Raji (cell line): Measurements from ENCODE around the gene KDM4E.

ENCODE experiments used
- POLR2A ChIP-seq: IDR thresholded peaks from 2 replicates; pipeline ENCODE4 v1.6.1; 2011; ENCODE audit warnings: low read depth, low read length, control low read depth; ENCODE audit not compliant: insufficient read depth

The KDM4E gene

GRCh38 chr11:95024958-95025357, at the start of gene KDM4E:
KDM4E (plus strand) TSS chr11:95025258; CDS start chr11:95025558, 300 bp downstream.
- no peak for TF ChIP-seq POLR2A

DNA sequence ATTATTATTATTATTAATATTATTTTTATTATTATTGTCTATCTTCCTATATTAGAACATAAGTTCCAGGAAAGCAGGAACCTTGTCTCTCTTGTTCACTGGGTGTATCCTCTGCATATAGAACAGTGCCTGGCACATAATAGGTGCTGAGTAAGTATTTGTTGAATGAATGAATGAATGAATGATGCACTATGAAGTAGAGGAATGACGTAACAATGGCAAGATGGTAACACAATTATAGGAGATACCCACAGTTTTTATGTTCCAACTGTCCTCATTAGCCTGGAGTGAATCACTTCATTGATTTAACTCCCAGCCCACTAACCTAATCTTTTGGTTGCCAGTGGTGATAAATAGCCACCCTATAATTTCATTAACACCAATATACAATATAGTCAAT, 49.5 kb upstream of the KDM4E start:
- TF ChIP-seq POLR2A: no peak

DNA sequence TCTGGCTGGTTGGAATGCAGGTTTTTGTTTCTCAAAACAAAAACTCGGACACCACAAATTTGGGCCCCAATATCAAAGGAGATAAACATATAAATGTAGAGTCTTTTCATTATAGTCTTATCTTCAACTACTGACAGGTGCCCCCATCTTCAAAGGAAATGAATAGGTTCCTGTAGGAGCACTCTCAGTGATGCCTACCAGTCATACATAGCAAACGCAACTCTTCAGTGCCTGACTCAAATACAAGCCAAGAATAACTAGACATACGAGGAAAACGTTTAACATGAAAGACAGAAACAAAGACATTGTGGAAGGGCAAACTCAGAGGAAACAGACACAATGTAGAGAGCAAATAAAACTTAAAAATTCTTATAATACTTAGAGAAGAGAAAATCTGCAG, 37.7 kb upstream of the KDM4E start:
- no peak for TF ChIP-seq POLR2A

- TF ChIP-seq POLR2A: no peak
Observed at GRCh38 chr11:94988748-94989147, 36.3 kb upstream of the KDM4E start.

DNA sequence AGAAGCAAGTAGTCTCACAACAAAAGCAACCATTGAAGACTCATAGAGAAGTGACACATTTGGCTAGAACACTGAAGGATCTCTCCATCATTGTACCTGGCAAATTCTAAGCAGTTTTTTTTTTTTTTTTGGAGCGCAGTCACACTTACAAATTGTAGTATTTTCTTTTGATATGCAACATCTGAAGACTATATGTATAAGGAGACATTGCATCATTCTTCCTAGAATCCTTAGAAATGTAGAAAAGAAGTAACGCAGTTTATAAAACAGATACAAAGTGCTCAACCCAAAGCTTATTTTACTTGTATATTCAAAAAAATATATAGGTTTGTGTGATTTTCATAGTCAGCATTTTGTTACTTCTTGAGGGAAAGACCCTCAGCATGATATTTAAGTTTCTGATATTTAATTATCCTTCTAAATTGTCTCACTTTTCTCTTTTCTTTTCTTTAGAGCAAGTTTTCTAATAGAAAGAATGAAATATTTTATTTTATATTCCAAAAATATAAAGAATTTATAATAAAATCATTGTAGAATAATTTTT, 31.6 kb upstream of the KDM4E start:
- no peak for TF ChIP-seq POLR2A

DNA sequence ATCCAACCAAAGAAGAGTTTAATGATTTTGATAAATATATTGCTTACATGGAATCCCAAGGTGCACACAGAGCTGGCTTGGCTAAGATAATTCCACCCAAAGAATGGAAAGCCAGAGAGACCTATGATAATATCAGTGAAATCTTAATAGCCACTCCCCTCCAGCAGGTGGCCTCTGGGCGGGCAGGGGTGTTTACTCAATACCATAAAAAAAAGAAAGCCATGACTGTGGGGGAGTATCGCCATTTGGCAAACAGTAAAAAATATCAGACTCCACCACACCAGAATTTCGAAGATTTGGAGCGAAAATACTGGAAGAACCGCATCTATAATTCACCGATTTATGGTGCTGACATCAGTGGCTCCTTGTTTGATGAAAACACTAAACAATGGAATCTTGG, 27.6 kb upstream of the KDM4E start:
- no peak for TF ChIP-seq POLR2A

DNA sequence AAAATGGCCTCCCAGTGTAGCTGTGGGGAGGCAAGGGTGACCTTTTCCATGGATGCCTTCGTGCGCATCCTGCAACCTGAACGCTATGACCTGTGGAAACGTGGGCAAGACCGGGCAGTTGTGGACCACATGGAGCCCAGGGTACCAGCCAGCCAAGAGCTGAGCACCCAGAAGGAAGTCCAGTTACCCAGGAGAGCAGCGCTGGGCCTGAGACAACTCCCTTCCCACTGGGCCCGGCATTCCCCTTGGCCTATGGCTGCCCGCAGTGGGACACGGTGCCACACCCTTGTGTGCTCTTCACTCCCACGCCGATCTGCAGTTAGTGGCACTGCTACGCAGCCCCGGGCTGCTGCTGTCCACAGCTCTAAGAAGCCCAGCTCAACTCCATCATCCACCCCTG, 26.8 kb upstream of the KDM4E start:
- no peak for TF ChIP-seq POLR2A

DNA sequence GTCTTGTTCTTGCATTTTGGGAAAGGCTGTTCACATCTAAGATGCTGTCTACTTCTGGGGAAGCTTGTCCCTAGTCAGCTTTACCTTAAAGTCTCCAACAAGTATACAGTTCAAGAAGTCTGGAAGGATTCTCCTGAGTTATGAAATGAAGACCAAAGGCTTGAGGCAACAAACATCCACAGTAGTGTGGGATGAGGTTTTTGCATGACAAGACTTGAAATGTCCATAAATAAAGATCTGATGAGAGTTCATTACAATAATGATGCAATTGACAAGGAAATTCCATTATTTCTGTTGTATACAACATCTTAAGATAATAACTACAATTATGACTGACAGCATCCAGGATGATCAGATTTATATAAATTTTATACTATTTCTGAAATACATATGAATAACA, 21.3 kb upstream of the KDM4E start:
- no peak for TF ChIP-seq POLR2A

DNA sequence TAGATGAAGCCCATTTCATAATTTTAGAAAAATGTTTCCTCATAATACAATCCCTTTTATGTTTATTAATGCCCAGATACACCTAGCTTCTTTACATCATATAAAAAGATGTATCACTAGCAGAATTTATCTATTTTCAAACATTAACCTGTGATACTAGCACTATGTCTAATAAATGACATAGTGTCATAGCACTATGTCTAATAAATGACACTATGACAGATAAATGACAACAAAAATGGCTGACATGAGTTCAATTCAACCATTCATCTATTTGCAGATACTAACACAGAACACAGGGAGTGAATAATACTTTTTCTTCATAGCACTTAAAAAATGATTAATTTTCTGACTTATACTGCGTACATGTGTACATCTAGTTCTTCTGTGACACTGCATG, 19.4 kb upstream of the KDM4E start:
- TF ChIP-seq POLR2A: no peak

- no peak for TF ChIP-seq POLR2A
Observed at GRCh38 chr11:95011376-95011775, 13.7 kb upstream of the KDM4E start.

DNA sequence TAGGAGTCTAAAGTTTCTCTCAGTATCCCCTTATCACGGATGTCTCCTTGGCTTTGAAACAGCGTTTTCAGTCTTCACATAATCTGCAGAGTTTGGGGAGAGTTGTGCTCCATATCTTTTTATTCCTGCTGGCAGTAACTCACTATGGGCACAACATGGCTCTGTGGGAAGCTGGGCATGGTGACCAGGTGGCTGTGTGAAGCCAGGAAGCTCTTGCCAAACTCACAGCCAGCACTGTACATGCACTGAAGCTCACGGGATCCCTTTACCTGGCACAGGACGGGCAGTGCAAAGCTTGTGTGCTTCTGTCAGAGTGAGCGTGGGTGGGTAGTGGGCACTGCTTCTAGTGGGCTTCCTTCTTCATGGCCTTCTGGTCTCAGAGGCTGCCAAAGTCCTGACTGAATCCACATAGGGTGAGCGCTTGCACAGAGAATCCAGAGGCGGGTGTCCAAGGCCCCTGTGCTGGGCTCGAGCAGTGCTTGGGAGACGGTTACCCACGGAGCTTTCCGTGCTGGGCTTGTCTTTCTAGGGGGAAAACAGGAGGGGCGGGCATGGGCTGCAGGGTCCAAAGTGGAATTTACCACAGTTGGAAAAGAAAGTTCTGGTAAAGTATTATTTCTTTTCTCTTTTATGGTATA, 10.8 kb upstream of the KDM4E start:
- no peak for TF ChIP-seq POLR2A

DNA sequence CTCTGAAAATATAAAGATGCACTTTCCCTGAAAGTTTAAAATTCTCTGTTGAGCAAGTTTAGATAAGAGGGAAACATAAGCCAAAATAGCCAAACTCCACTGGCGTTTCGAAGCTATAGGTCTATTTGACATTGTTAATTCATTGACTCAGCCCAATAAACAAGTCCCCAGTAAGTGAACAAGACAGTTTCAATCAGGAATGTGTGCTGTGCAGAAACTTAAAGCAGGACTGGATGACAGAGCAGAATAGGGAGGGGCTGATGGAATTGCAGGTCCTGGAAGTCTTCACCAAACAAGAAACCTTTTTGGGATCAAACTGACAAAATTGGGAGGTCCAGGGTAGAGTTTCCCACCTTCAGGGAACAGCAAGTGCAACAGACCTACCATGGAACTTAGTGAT, 8.9 kb upstream of the KDM4E start:
- no peak for TF ChIP-seq POLR2A

DNA sequence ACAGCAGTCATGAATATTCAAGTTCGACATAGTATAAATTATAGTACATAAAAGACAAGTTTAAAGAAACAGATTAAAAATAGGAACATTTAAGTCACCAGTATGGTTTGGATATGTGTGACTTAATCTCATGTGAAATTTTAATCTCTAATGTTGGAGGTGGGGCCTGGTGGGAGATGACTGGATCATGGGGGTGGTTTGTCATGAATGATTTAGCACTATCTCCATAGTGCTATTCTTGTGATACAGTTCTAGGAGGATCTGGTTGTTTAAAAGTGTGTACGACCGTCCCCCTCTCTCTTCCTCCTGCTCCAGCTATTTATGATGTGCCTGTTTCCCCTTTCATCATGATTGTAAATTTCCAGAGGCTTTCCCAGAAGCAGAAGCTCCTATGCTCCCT, 3.3 kb downstream of the KDM4E start:
- TF ChIP-seq POLR2A: no peak

DNA sequence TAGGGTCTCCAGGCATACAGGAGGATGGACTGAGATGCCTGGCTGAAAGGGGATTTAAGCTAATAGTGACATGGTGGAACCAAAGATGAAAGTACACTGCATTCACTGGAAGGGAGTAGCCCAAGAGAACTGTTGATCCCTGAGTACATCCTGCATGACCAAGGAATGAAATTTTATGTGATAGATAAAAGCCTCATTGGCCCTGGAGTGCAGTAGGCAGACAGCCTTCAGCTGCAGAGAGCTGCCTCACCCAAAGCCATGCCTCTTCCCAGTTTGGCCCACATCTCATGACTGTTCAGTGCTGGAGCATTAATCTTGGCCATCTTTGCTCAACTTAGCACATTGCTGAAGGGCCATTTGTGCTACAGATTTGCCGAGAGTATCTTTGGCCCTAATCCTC, 8.0 kb downstream of the KDM4E start:
- no peak for TF ChIP-seq POLR2A

GRCh38 chr11:95035316-95035715, 10.3 kb downstream of the KDM4E start:
- no peak for TF ChIP-seq POLR2A

GRCh38 chr11:95042239-95042638, 17.2 kb downstream of the KDM4E start:
- TF ChIP-seq POLR2A: no peak

- TF ChIP-seq POLR2A: no peak
Observed at GRCh38 chr11:95042906-95043305, 17.8 kb downstream of the KDM4E start.

DNA sequence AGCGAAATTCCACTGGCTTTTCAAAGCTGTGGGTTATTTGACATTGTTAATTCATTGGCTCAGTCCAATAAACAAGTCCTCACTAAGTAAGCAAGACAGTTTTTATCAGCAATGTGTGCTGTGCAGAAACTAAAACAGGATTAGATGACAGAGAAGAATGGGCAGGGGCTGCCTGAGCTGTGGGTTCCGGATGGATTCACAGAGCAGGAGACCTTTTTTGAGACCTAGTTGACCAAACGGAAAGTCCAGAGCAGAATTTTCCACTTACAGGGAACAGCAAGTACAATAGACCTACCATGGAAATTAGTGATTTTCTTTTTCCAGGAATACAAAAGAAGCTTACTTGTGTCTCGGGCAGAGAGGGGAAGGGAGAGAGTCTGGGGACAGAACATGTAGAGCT, 19.0 kb downstream of the KDM4E start:
- TF ChIP-seq POLR2A: no peak

- TF ChIP-seq POLR2A: no peak
Observed at GRCh38 chr11:95045812-95046211, 20.8 kb downstream of the KDM4E start.
